OCI-LY1 (cell line): Measurements from ENCODE around the gene RGN.
A peak's percentile ranks its signal among the peaks of the same experiment; 100 is the strongest.

Experiments used
- H2AFZ ChIP-seq: fragments of 200-600 bp; sonication (generic), shearing (Covaris generic); 2 replicates; pipeline ENCODE4 v1.6.0; 2014; ENCODE audit warnings: antibody characterized with exemption, mild to moderate bottlenecking, low read length
- H3F3A ChIP-seq: fragments of 200-600 bp; sonication (generic), shearing (Covaris generic); 2 replicates; pipeline ENCODE4 v1.6.0; 2014; ENCODE audit warnings: mild to moderate bottlenecking, antibody characterized with exemption, low read length, moderate library complexity; ENCODE audit not compliant: insufficient read depth
- H3K27ac ChIP-seq: fragments of 200-600 bp; sonication (generic); 2 replicates; pipeline ENCODE4 v1.5.1; 2014; ENCODE audit warnings: low read length, mixed run types, mild to moderate bottlenecking, low read depth; ENCODE audit not compliant: poor library complexity, severe bottlenecking
- H3K27me3 ChIP-seq: fragments of 200-600 bp; sonication (generic); 2 replicates; pipeline ENCODE4 v1.6.0; 2014; ENCODE audit warnings: antibody characterized with exemption, mild to moderate bottlenecking, low read length, moderate library complexity; ENCODE audit not compliant: insufficient read depth
- H3K36me3 ChIP-seq: fragments of 200-600 bp; sonication (generic); 2 replicates; pipeline ENCODE4 v1.6.1; 2014; ENCODE audit warnings: mild to moderate bottlenecking, antibody characterized with exemption, low read length, moderate library complexity, mixed read lengths; ENCODE audit not compliant: insufficient read depth
- H3K4me1 ChIP-seq: fragments of 200-600 bp; sonication (generic); 2 replicates; pipeline ENCODE4 v1.5.1; 2014; ENCODE audit warnings: mild to moderate bottlenecking, low read length, moderate library complexity; ENCODE audit not compliant: insufficient read depth, severe bottlenecking
- H3K4me2 ChIP-seq: fragments of 200-600 bp; sonication (generic), shearing (Covaris generic); 2 replicates; pipeline ENCODE4 v1.6.1; 2014; ENCODE audit warnings: low read length
- H3K4me3 ChIP-seq: fragments of 200-600 bp; sonication (generic); 2 replicates; pipeline ENCODE4 v1.5.1; 2014; ENCODE audit warnings: low read length, low read depth, mild to moderate bottlenecking, mixed read lengths; ENCODE audit not compliant: poor library complexity, severe bottlenecking
- H3K79me2 ChIP-seq: fragments of 200-600 bp; shearing (Covaris generic); 2 replicates; pipeline ENCODE4 v1.6.1; 2016; ENCODE audit warnings: mixed run types, low read length, mixed read lengths; ENCODE audit not compliant: insufficient read depth
- H3K9ac ChIP-seq: fragments of 200-600 bp; sonication (generic), shearing (Covaris generic); 2 replicates; pipeline ENCODE4 v1.6.1; 2014; ENCODE audit warnings: mild to moderate bottlenecking, low read length, mixed read lengths
- H3K9me2 ChIP-seq: fragments of 200-600 bp; sonication (generic), shearing (Covaris generic); 2 replicates; pipeline ENCODE4 v1.6.1; 2014; ENCODE audit warnings: low read depth, mild to moderate bottlenecking, low read length, mixed read lengths
- H3K9me3 ChIP-seq: fragments of 200-600 bp; shearing (Covaris generic); 2 replicates; pipeline ENCODE4 v1.6.1; 2014; ENCODE audit warnings: low read length, mixed read lengths
- H4K20me1 ChIP-seq: fragments of 200-600 bp; sonication (generic), shearing (Covaris generic); 2 replicates; pipeline ENCODE4 v1.6.0; 2016; ENCODE audit warnings: mild to moderate bottlenecking, low read length; ENCODE audit not compliant: insufficient read depth
- EZH2 ChIP-seq: fragments of 200-600 bp; sonication (generic), shearing (Covaris generic); IDR thresholded peaks from 2 replicates; pipeline ENCODE4 v1.8.0; 2017; ENCODE audit warnings: borderline replicate concordance, mixed run types, mild to moderate bottlenecking, antibody characterized with exemption, low read length, moderate library complexity, mixed read lengths
- TF ChIP-seq, protein P1 (sequence below): fragments of 200-600 bp; sonication (generic), shearing (Covaris generic); IDR thresholded peaks from 2 replicates; pipeline ENCODE4 v1.5.1; 2017; ENCODE audit warnings: mild to moderate bottlenecking, antibody characterized with exemption, low read length, moderate library complexity, mixed read lengths

The RGN gene

DNA sequence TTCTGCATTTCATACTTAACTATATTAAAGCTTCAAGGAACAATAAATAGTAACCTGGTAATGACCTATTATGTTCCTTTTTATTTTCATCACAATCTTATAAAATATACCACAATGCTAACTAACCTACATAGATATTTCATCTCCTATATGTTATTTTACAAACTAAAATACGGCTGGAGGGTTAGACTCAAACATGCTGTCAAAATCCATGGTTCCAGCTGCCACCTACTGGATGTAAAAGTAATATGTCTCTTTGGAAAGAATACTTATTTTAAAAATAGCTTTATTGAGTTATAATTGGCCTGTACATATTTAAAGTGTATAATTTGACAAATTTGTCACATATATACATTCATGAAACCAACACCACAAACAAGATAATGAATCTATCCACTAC, 15.0 kb downstream of the RGN start:
- Histone ChIP-seq H4K20me1 (no peaks in the 10 kb centered on the region), H3K27ac (peak overlapping the region; percentile 97), H3K4me2 (0 out of 2 replicates have a peak overlapping the region, but pooled peaks have one; percentile 14), H3K79me2 (no peaks in the 10 kb centered on the region), H3F3A (peaks cover 3% of the 10 kb centered on the region; the same call in 1 of the 2 replicates), H3K9ac (no peak overlapping the region), H2AFZ (no peak overlapping the region), H3K36me3 (no peaks in the 10 kb centered on the region), H3K4me1 (peaks cover 50% of the 10 kb centered on the region), H3K27me3 (no peaks in the 10 kb centered on the region), H3K9me3 (no peaks in the 10 kb centered on the region), H3K9me2 (no peaks in the 10 kb centered on the region), H3K4me3 (no peak overlapping the region)
- TF ChIP-seq, protein P1, sequence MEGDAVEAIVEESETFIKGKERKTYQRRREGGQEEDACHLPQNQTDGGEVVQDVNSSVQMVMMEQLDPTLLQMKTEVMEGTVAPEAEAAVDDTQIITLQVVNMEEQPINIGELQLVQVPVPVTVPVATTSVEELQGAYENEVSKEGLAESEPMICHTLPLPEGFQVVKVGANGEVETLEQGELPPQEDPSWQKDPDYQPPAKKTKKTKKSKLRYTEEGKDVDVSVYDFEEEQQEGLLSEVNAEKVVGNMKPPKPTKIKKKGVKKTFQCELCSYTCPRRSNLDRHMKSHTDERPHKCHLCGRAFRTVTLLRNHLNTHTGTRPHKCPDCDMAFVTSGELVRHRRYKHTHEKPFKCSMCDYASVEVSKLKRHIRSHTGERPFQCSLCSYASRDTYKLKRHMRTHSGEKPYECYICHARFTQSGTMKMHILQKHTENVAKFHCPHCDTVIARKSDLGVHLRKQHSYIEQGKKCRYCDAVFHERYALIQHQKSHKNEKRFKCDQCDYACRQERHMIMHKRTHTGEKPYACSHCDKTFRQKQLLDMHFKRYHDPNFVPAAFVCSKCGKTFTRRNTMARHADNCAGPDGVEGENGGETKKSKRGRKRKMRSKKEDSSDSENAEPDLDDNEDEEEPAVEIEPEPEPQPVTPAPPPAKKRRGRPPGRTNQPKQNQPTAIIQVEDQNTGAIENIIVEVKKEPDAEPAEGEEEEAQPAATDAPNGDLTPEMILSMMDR = peak; percentile 51; the same call in 1 of the 2 replicates
- TF ChIP-seq EZH2 = no peak

DNA sequence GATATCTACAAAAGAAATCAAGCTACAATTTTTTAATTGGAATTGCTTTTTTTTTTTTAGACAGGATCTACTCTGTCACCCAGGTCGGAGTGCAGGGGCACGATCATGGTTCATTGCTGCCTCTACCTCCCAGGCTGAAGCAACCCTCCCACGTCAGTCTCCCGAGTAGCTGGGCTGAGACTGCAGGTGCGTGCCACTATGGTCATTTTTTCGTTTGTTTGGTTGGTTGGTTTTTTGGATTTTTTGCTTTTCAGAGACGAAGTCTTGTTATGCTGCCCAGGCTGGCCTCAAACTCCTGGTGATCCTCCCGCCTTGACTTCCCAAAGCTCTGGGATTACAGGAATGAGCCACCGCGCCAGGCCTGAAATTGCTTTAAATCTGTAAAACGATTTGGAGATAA, 15.6 kb downstream of the RGN start:
- Histone ChIP-seq H2AFZ (no peak overlapping the region), H3K4me3 (no peak overlapping the region), H3K9me2 (no peaks in the 10 kb centered on the region), H3K9me3 (no peaks in the 10 kb centered on the region), H3F3A (peaks cover 3% of the 10 kb centered on the region; the same call in 1 of the 2 replicates), H3K36me3 (no peaks in the 10 kb centered on the region), H3K79me2 (no peaks in the 10 kb centered on the region), H3K4me2 (no peak overlapping the region), H3K27ac (no peak overlapping the region), H3K27me3 (no peaks in the 10 kb centered on the region), H3K9ac (no peak overlapping the region), H4K20me1 (no peaks in the 10 kb centered on the region), H3K4me1 (peaks cover 50% of the 10 kb centered on the region)
- TF ChIP-seq, protein P1 = no peak
- no peak for TF ChIP-seq EZH2

DNA sequence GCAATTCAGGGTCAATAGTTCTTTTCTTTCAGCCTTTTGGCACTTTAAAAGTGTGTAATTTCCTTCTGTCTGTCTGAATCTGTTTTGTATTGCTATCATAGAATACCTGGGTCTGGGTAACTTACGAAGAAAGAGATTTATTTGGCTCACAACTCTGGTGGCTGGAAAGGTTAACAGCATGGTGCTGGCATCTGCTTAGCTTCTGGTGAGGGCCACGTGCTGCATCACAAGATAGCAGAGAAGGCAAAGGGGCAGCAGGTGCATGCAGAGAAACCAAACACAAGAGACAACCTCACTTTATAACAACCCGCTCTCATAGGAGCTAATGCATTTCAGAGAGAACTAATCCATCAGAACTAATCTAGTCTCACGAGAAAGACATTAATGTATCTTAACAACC, 18.8 kb downstream of the RGN start:
- Histone ChIP-seq H3K9ac (no peak overlapping the region), H3K9me3 (no peaks in the 10 kb centered on the region), H3K9me2 (no peaks in the 10 kb centered on the region), H3K36me3 (no peaks in the 10 kb centered on the region), H3K27ac (no peak overlapping the region), H3K4me2 (no peak overlapping the region), H4K20me1 (no peaks in the 10 kb centered on the region), H3K4me1 (peaks cover 24% of the 10 kb centered on the region), H3K79me2 (no peaks in the 10 kb centered on the region), H3K4me3 (no peak overlapping the region), H3K27me3 (no peaks in the 10 kb centered on the region), H3F3A (no peaks in the 10 kb centered on the region), H2AFZ (no peak overlapping the region)
- TF ChIP-seq EZH2 = no peak
- TF ChIP-seq, protein P1 = no peak
